OCI-LY7 (cell line): ENCODE measurements around the gene LCE1D. TPM values are rescaled to one million over a fixed set of nuclear protein-coding genes. Genes with fewer than 3 reads are reported as not detected.

Source experiments
- BruUV-seq: library from RNA; stranded (reverse); fragments of 400-500 nt; replicated peaks from 2 replicates; lab custom pipeline; 2021; lab: Mats Ljungman, UMichigan
- CTCF ChIA-PET: fragments of 300-600 bp; sonication (Branson Sonifier 250); formaldehyde crosslinking; loops from one replicate; lab custom pipeline; 2022; ENCODE audit warnings: antibody characterized with exemption; ENCODE audit not compliant: unreplicated experiment; lab: Charles Lee
- POLR2A ChIA-PET: fragments of 300-600 bp; sonication (Branson Sonifier 250); formaldehyde crosslinking; loops from one replicate; lab custom pipeline; 2022; ENCODE audit warnings: antibody characterized with exemption; lab: Charles Lee
- DNase-seq: peaks from one replicate; pipeline ENCODE4 v3.0.0-alpha.2; 2015; ENCODE audit warnings: low spot score
- H2AFZ ChIP-seq: fragments of 200-600 bp; sonication (generic), shearing (Covaris generic); 2 replicates; pipeline ENCODE4 v1.6.1; 2014; ENCODE audit warnings: mild to moderate bottlenecking, antibody characterized with exemption, low read length, moderate library complexity
- H3K27ac ChIP-seq: fragments of 200-600 bp; sonication (generic); 2 replicates; pipeline ENCODE4 v1.5.1; 2014; ENCODE audit warnings: mixed run types, low read depth, mild to moderate bottlenecking, moderate library complexity, low read length, inconsistent platforms; ENCODE audit not compliant: poor library complexity, severe bottlenecking
- H3K36me3 ChIP-seq: fragments of 200-600 bp; sonication (generic); 2 replicates; pipeline ENCODE4 v1.6.1; 2014; ENCODE audit warnings: mild to moderate bottlenecking, antibody characterized with exemption, low read length, moderate library complexity, mixed read lengths; ENCODE audit not compliant: insufficient read depth
- H3K4me1 ChIP-seq: fragments of 200-600 bp; sonication (generic); 2 replicates; pipeline ENCODE4 v1.5.1; 2014; ENCODE audit warnings: mild to moderate bottlenecking, low read length; ENCODE audit not compliant: insufficient read depth, poor library complexity, severe bottlenecking
- H3K4me2 ChIP-seq: fragments of 200-600 bp; sonication (generic); 2 replicates; pipeline ENCODE4 v1.6.1; 2014; ENCODE audit warnings: mild to moderate bottlenecking, low read length
- H3K4me3 ChIP-seq: fragments of 200-600 bp; sonication (generic); 2 replicates; pipeline ENCODE4 v1.5.1; 2014; ENCODE audit warnings: mild to moderate bottlenecking, low read depth, low read length; ENCODE audit not compliant: poor library complexity, severe bottlenecking
- H3K79me2 ChIP-seq: fragments of 200-600 bp; sonication (generic); 2 replicates; pipeline ENCODE4 v1.6.1; 2016; ENCODE audit warnings: low read depth, mild to moderate bottlenecking, low read length, moderate library complexity, mixed read lengths; ENCODE audit not compliant: insufficient read depth
- H3K9me2 ChIP-seq: fragments of 200-600 bp; sonication (generic); 2 replicates; pipeline ENCODE4 v1.6.1; 2016; ENCODE audit warnings: mild to moderate bottlenecking, low read length, mixed read lengths; ENCODE audit not compliant: insufficient read depth
- H3K9me3 ChIP-seq: fragments of 200-600 bp; sonication (generic); 2 replicates; pipeline ENCODE4 v1.6.1; 2014; ENCODE audit warnings: mild to moderate bottlenecking, mixed run types, low read length, mixed read lengths
- H4K20me1 ChIP-seq: fragments of 200-600 bp; sonication (generic); 2 replicates; pipeline ENCODE4 v1.6.1; 2014; ENCODE audit warnings: mild to moderate bottlenecking, antibody characterized with exemption, low read length, moderate library complexity, mixed read lengths; ENCODE audit not compliant: insufficient read depth
- EZH2phosphoT487 ChIP-seq: fragments of 200-600 bp; sonication (generic); IDR thresholded peaks from 2 replicates; pipeline ENCODE4 v1.6.1; 2018; ENCODE audit warnings: low read depth, borderline replicate concordance, mild to moderate bottlenecking, mixed run types, antibody characterized with exemption, low read length, moderate library complexity, mixed read lengths
- intact Hi-C: fragments of 100-400 bp; cut with micrococcal nuclease; formaldehyde crosslinking; loops from one replicate; pipeline ENCODE4 v1.10.0; 2022; ENCODE audit not compliant: unreplicated experiment
- total RNA-seq, 2 experiments: library from RNA; depleted of rRNA in 1 of 2; stranded (reverse); fragments of >200 nt in 1 of 2; shearing (Covaris generic) in 1 of 2; gene quantifications; 2 replicates each; pipeline ENCODE4 v1.2.3, GENCODE V29; 2014 to 2022
- TF ChIP-seq, protein P1 (sequence below): fragments of 200-600 bp; sonication (generic); conservative IDR thresholded peaks from 2 replicates; pipeline ENCODE4 v1.5.1; 2014; ENCODE audit warnings: mild to moderate bottlenecking, antibody characterized with exemption, low read length, moderate library complexity, mixed read lengths

The LCE1D gene
- total RNA-seq, 2 experiments from 2014 or later, result not detected

DNA sequence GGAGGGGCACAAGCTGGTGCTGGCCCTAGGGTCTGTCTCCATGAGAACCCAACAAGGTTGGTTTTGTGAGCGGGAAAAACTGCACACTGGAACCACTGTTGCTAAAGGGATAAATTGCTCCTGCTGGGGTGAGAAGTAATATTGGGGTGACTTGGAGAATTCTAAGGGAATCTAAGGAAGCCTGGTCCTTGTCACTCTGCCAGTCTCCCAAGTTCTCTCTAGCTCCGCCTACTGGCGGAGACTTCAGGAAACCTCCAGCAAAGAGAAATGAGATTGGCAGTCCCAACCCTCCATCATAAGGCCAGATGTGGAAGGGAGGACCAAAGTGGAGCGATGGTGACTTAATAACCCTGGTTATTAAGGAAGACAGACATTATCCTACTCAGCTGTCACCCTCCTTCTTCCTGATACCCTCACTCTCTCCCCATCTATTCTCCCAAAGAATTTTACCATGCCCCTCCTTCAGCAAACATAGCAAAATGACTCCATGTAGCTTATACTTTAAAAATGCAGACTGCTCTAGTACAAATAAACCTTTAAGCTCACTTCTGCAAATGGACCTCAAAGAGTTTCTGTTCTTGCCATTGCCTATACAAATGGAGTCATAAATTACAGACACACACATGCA is 18.9 kb upstream of the LCE1D start:
- Histone ChIP-seq H3K4me3 (no peak overlapping the region), H4K20me1 (no peaks in the 10 kb centered on the region), H3K36me3 (no peaks in the 10 kb centered on the region), H3K4me2 (no peak overlapping the region), H3K9me2 (no peaks in the 10 kb centered on the region), H3K79me2 (no peaks in the 10 kb centered on the region), H3K4me1 (no peaks in the 10 kb centered on the region), H2AFZ (no peak overlapping the region), H3K9me3 (no peaks in the 10 kb centered on the region), H3K27ac (no peak overlapping the region)
- DNase-seq, result peak; percentile 4
- no peak for TF ChIP-seq EZH2phosphoT487
- TF ChIP-seq, protein P1, sequence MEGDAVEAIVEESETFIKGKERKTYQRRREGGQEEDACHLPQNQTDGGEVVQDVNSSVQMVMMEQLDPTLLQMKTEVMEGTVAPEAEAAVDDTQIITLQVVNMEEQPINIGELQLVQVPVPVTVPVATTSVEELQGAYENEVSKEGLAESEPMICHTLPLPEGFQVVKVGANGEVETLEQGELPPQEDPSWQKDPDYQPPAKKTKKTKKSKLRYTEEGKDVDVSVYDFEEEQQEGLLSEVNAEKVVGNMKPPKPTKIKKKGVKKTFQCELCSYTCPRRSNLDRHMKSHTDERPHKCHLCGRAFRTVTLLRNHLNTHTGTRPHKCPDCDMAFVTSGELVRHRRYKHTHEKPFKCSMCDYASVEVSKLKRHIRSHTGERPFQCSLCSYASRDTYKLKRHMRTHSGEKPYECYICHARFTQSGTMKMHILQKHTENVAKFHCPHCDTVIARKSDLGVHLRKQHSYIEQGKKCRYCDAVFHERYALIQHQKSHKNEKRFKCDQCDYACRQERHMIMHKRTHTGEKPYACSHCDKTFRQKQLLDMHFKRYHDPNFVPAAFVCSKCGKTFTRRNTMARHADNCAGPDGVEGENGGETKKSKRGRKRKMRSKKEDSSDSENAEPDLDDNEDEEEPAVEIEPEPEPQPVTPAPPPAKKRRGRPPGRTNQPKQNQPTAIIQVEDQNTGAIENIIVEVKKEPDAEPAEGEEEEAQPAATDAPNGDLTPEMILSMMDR, result peak; percentile 55
- no TSS peak for BruUV-seq
- POLR2A ChIA-PET, result no interaction called here
- CTCF ChIA-PET, result no interaction called here
- intact Hi-C loops, result no loop called here

GRCh38 chr1:152783095-152783494 is 13.4 kb upstream of the LCE1D start:
- DNase-seq, result no peak
- H3K9me2 ChIP-seq, result no peaks in the 10 kb centered on the region; the same call in 1 of the 2 replicates
- H3K36me3 ChIP-seq, result no peaks in the 10 kb centered on the region
- BruUV-seq, result no TSS peak
- intact Hi-C loops, result no loop called here
- ChIA-PET POLR2A (no interaction called here), CTCF (interaction anchor here (1.0 kb wide), 1 partner anchor 179 kb away, joined by 3 read pairs; no protein-coding TSS in a partner anchor)
- H3K4me2 ChIP-seq, result no peak overlapping the region
- no peak for TF ChIP-seq EZH2phosphoT487
- TF ChIP-seq, protein P1, result no peak
- no peaks in the 10 kb centered on the region for H3K79me2 ChIP-seq
- H3K4me3 ChIP-seq, result no peak overlapping the region
- no peaks in the 10 kb centered on the region for H4K20me1 ChIP-seq
- H2AFZ ChIP-seq, result no peak overlapping the region
- H3K27ac ChIP-seq, result no peak overlapping the region
- H3K9me3 ChIP-seq, result no peaks in the 10 kb centered on the region
- H3K4me1 ChIP-seq, result no peaks in the 10 kb centered on the region

GRCh38 chr1:152786077-152786476 is 10.4 kb upstream of the LCE1D start, which contains the start of gene LCE1E:
LCE1E (plus strand) TSS chr1:152786257; CDS start chr1:152787300, 1,043 bp downstream.
- no peaks in the 10 kb centered on the region for H3K79me2 ChIP-seq
- no peak within 1 kb of the TSS for H3K4me2 ChIP-seq
- no peak for DNase-seq
- no peaks in the 10 kb centered on the region for H4K20me1 ChIP-seq
- H3K4me1 ChIP-seq, result no peaks in the 10 kb centered on the region
- no peaks in the 10 kb centered on the region for H3K9me3 ChIP-seq
- ChIA-PET POLR2A (interaction anchor here (0.9 kb wide), 1 partner anchor 16 kb away, joined by 3 read pairs; no protein-coding TSS in a partner anchor), CTCF (no interaction called here)
- TF ChIP-seq, protein P1, result no peak
- TF ChIP-seq EZH2phosphoT487, result no peak
- BruUV-seq, result no TSS peak
- H3K27ac ChIP-seq, result no peak within 1 kb of the TSS
- no peak within 1 kb of the TSS for H3K4me3 ChIP-seq
- H2AFZ ChIP-seq, result no peak within 1 kb of the TSS
- H3K36me3 ChIP-seq, result no peaks in the 10 kb centered on the region
- intact Hi-C loops, result no loop called here
- no peaks in the 10 kb centered on the region; the same call in 1 of the 2 replicates for H3K9me2 ChIP-seq
